Measurements from ENCODE around the gene AMACR. TPM values are rescaled to one million over a fixed set of nuclear protein-coding genes. Genes with fewer than 3 reads are reported as not detected.

AMACR gene
- total and polyA plus RNA-seq, 9 of the 15 experiments (the other 6 are each of a cell fraction or from before 2014, with no cell fraction given), result 0.72 to 4.6 (median 4.0) TPM

- ChIA-PET POLR2A (no interaction called here), CTCF (ENCODE audit: low intra/inter-chr PET ratio) (no interaction called here)
- H3K27ac ChIP-seq (ENCODE audit: extremely low read depth, low read depth, low read length), result no peak overlapping the region
- TF ChIP-seq NFE2 (IDR thresholded peaks at IDR 0.05; ENCODE audit: low read depth) (no peak), ZC3H4 (CRISPR knock-in tag; IDR thresholded peaks at IDR 0.05; ENCODE audit: borderline replicate concordance) (no peak), E2F8 (IDR thresholded peaks at IDR 0.05; ENCODE audit: low read depth, partially characterized antibody) (no peak), BCOR (IDR thresholded peaks at IDR 0.05) (no peak), CCAR2 (IDR thresholded peaks at IDR 0.05; ENCODE audit: low read depth, low read length) (no peak), ZNF311 (CRISPR knock-in tag; IDR thresholded peaks at IDR 0.05) (no peak), JUND (IDR thresholded peaks at IDR 0.05; ENCODE audit: borderline replicate concordance, low read depth, low read length) (no peak), JUND (tag; IDR thresholded peaks at IDR 0.05; ENCODE audit: borderline replicate concordance, low read depth, low read length) (no peak), SFPQ (IDR thresholded peaks at IDR 0.05; ENCODE audit: low read depth, low read length) (no peak), ZNF77 (CRISPR knock-in tag; IDR thresholded peaks at IDR 0.05) (no peak), ILF3 (IDR thresholded peaks at IDR 0.05; ENCODE audit: borderline replicate concordance) (no peak), DMBX1 (CRISPR knock-in tag; IDR thresholded peaks at IDR 0.05; ENCODE audit: borderline replicate concordance) (no peak), MAFK (IDR thresholded peaks at IDR 0.05; ENCODE audit: low read length) (no peak), EP400 (IDR thresholded peaks at IDR 0.05) (no peak), PYGO2 (tag; IDR thresholded peaks at IDR 0.05) (no peak), FOXJ3 (CRISPR knock-in tag; IDR thresholded peaks at IDR 0.05) (no peak), MTA3 (IDR thresholded peaks at IDR 0.05; ENCODE audit: borderline replicate concordance) (no peak)
- TF ChIP-seq, protein P1, sequence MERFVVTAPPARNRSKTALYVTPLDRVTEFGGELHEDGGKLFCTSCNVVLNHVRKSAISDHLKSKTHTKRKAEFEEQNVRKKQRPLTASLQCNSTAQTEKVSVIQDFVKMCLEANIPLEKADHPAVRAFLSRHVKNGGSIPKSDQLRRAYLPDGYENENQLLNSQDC (CRISPR knock-in tag; IDR thresholded peaks at IDR 0.05), result no peak
- ATAC-seq, result no peak
- WGBS (ENCODE audit: insufficient coverage, low coverage, missing lambda C conversion rate), result 42% methylated on average over 5 of the region's 5 CpGs
- H2AFZ ChIP-seq (ENCODE audit: low read depth, low read length), result no peak overlapping the region
- H3K36me3 ChIP-seq (ENCODE audit: control insufficient read depth, insufficient read depth, low read length), result no peaks in the 10 kb centered on the region
- in situ Hi-C loops (cut with MboI), result no loop called here
- no peaks in the 10 kb centered on the region for H4K20me1 ChIP-seq (replicated peaks; ENCODE audit: control insufficient read depth, insufficient read depth, low read length)
- H3K4me2 ChIP-seq (ENCODE audit: insufficient read depth, low read length), result no peak overlapping the region
- H3K9ac ChIP-seq (ENCODE audit: insufficient read depth in 1 of 2, low read depth in 2 of 2, low read length in 2 of 2), result no peak overlapping the region
- FAIRE-seq, result no peak
- BruUV-seq (replicated peaks), result no TSS peak
- no peaks in the 10 kb centered on the region for H3K4me1 ChIP-seq (replicated peaks in 1 of 2; ENCODE audit: control insufficient read depth in 2 of 2, insufficient read depth in 2 of 2, low read length in 2 of 2)
- 0 out of 2 replicates have a peak, but pooled peaks cover 4% of the 10 kb centered on the region for H3K9me3 ChIP-seq (replicated peaks; ENCODE audit: control insufficient read depth, insufficient read depth, low read depth, low read length)
- no peak for DNase-seq (ENCODE audit: extremely low read depth in 1 of 4, low spot score in 3 of 4)
- H3K79me2 ChIP-seq (ENCODE audit: control insufficient read depth, insufficient read depth, low read length), result no peaks in the 10 kb centered on the region
- no peaks in the 10 kb centered on the region for H3K9me1 ChIP-seq (ENCODE audit: control insufficient read depth, insufficient read depth, low read length)
- intact Hi-C loops (cut with micrococcal nuclease), result no loop called here
- no peaks in the 10 kb centered on the region for H3K27me3 ChIP-seq (ENCODE audit: control insufficient read depth in 2 of 2, insufficient read depth in 2 of 2, low read length in 2 of 2)
- no peak overlapping the region for H3K4me3 ChIP-seq
These were observed 49.7 kb upstream of the AMACR start for GRCh38 chr5:34057569-34057968.

Data from K562 (cell line).